GM18951 (cell line): Measurements from ENCODE around the gene ABCB9.
"Not testable (repeated sequence)": the region's sequence is repeated elsewhere in the genome, so short reads cannot be mapped to it uniquely, and the experiment has no call there.

Experiments used
- POLR2A ChIP-seq: IDR thresholded peaks from 4 replicates; pipeline ENCODE4 v1.6.1; 2011; ENCODE audit warnings: mild to moderate bottlenecking; ENCODE audit not compliant: insufficient read length, insufficient read depth; ENCODE audit errors: extremely low read depth
- in situ Hi-C: fragments of 300-500 bp; cut with MboI; formaldehyde crosslinking; loops from one replicate; pipeline ENCODE4 v1.12.0; 2022; ENCODE audit warnings: low sequenced_read_pairs, mixed read lengths, inconsistent platforms; ENCODE audit not compliant: unreplicated experiment

Gene ABCB9

DNA sequence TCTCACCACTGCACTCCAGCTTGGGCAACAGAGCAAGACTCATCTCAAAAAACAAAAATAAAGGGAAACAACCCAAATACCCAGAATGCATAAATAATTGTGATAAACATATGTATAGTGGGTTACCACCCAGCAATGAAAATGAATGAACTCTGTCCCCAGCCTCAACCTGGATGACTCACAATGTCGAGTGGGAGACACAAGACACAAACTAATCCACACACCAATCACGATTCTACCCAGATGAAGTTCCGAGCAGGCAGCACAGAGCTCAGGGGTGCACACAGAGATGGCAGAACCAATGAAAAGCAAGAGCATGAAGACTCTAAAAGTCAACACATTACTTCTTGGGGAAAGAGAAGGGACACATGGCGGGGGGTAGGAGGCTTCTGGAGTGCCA is 27.1 kb downstream of the ABCB9 start:
- in situ Hi-C loops = no loop called here
- no peak for TF ChIP-seq POLR2A

DNA sequence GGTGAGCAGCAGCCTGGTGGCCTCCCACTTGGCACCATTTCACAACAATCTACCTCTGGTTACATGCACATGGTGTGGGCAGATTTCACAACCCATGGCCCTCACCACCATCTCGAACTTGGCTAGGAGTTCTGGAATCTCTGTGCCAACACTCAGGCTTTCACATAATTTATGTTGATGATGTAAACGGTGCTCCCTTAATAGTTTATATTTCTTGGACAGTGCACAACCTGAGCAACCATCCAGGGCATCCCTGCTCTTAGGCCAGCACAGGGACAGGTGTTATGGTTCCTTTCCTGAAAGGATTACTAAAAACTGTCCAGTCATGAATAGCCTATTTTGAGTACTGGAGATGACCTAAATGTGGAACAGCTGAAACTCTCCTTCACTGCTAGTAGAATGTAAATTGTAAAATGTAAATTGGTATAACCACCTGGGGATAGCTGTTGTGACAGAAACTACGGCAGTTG is 28.6 kb downstream of the ABCB9 start:
- in situ Hi-C loops = no loop called here
- no peak for TF ChIP-seq POLR2A

DNA sequence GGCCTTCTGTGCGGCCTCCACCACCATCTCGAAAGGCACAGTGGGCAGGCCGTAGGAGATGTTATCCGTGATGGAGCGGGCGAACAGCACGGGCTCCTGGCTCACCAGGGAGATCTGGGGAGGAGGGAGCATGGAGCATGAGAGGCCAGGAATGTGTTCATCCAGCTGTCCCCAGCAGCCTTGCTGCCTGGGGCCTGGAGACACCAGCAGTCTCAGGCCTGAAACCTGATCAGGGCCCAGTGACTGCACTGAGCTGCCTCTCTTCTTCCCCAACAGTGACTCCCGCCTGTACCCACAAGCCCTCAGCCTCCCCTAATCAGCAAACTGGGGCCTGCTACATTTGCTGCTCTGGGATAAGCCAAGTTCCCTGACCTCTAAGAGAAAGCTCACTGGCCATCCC is 30.9 kb downstream of the ABCB9 start:
- in situ Hi-C loops = no loop called here

DNA sequence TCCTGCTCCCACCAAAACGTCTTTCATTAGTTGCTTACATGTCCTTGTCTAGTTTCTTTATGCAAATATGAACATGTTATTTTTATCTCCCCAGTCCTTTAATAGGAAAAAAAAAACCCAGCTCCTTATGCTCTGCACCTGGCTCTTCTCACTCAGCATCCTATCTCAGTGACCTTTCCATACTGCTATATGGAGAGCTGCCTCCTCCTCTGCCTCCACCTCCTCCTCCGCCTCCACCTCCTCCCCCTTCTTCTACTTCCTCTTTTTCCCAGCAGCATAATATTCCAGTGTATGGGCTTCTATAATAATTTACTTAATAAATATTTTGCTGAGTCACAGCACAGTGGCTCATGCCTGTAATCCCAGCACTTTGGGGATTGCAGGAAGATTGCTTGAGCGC is 31.5 kb downstream of the ABCB9 start:
- in situ Hi-C loops = no loop called here
- TF ChIP-seq POLR2A = no peak

More for the DNA sequence above, 30.9 kb downstream of the ABCB9 start:
- no peak for TF ChIP-seq POLR2A

DNA sequence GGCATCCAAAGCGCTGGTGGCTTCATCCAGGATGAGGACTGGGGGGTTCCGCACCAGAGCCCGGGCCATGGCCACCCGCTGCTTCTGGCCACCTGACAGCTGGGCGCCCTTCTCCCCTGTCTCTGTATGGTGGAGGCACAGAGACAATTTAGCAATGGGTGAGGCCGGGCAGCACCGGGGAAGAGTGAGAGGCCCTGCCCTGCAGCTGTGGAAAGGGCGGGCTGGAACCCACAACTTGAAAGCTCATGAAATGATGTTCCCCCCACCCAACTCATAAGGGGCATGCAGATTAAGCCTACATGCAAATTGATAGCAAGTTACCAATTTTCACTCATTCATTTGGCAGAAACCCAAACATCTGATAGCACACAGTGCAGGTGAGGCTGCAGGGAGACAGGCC is 34.1 kb downstream of the ABCB9 start:
- in situ Hi-C loops = no loop called here
- no peak for TF ChIP-seq POLR2A

DNA sequence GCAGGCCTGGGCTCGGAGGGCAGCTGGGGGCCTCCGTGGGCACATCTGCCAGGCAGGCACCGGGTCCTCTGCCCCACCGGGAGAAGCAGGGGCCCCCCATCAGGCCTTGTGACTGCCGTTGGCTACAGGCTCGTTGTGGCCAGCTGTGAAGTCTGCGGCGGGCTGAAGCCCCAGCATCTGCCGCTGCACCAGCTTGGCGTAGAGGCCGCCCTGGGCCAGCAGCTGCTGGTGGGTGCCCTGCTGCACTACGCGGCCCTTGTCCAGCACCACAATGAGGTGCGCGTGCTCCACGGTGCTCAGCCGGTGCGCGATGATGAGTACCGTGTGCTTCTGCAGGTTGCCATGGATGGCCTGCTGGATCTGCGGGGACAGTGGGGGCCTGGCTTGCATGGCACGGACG is 36.5 kb downstream of the ABCB9 start:
- no peak for TF ChIP-seq POLR2A
- in situ Hi-C loops = no loop called here

DNA sequence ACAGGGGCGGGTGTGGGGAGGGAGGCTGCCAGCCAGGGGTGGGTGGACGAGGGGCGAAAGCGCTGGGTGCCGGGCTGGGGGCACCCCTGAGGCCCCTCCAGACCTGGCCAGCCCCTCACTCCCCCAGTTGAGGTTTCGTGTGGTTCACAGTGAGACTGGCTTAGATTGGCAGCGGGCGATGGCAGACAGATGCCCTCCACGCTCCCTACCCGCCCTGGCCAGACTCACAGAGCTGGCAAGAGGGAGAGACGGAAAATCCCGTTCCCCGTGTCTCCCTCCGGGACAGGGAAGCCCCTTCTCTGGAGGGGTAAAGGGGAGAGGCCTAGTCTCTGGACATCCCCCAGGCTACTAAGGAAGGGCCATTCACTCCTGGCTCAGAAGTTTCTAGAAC is 37.1 kb downstream of the ABCB9 start:
- no peak for TF ChIP-seq POLR2A
- in situ Hi-C loops = no loop called here

DNA sequence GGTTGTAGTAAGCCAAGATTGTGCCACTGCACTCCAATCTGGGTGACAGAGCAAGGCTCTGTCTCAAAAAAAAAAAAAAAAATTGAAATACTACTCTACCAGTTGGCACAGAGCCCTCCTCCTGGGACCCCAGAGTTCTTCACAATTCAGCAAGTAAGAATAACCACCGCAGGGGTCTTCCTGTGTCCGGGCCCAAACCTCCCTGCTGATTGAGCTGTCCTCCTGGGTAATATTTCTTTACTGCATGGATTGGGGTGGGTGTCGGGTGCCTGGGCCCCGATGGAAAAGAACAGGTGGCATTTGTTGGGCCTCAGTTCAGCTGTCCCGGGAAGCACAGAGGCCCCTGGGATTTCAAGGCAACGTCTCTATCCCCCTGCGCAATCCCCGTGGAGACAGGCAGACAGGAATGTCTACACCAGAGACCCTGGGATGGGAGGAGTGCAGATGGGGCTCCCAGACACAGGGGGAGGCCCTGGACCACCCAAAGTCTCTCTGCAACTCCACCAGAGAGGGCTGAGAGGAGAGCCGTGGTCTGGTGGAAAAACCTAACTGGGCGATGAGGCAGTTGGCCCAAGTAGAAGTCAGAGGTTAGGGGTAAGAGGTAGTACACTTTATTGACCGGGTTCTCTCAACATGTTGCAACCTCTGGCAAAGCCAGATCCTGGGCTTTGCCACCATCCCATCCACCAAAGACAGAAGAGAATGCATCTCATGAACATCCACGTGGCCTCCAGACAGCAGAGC is 37.7 kb downstream of the ABCB9 start:
- no peak for TF ChIP-seq POLR2A
- in situ Hi-C loops = no loop called here

DNA sequence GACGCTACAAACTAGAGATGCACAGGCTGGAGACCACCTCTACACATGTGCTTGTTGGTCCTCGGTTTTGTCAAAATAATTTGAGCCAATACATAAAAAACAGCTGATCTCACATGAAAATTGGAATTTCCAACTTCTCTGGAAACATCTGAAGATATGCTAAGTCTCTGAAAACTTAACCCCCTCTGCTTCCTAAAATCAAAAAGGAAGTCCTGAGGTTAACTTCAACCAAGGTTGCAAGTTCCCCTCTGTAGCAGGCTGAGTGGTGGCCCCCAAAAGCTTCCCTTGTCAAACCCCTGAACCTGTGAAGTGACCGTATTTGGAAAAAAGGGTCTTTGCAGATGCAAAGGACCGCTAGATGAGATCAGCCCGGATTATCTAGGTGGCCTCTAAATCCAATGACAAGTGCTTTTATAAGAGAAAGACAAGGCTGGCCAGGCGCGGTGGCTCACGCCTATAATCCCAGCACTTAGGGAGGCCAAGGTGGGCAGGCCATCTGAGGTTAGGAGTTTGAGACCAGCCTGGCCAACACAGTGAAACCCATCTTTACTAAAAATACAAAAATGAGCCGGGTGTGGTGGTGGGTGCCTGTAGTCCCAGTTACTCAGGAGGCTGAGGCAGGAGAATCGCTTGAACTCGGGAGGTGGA is 38.4 kb downstream of the ABCB9 start:
- no peak for TF ChIP-seq POLR2A
- in situ Hi-C loops = no loop called here

DNA sequence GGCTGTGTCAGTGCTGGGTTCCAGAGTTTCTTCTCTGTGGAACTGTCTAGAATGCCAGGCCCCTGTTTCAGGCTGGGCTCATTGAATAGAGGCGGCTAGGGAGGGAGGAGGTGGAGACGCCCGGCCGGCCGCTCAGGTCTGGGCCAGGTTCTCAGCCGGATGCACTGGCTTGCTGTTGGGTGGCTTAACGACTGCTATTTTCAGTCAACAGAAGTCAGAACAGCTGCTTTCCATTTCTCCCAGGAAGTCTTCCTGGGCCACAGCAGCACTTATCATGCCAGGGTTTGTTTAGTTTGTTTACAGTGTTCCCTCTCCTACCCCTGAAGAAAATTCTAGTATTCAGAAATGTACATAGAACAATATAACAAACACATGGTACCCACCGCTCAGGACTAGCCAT is 44.3 kb downstream of the ABCB9 start:
- TF ChIP-seq POLR2A = no peak
- in situ Hi-C loops = no loop called here

DNA sequence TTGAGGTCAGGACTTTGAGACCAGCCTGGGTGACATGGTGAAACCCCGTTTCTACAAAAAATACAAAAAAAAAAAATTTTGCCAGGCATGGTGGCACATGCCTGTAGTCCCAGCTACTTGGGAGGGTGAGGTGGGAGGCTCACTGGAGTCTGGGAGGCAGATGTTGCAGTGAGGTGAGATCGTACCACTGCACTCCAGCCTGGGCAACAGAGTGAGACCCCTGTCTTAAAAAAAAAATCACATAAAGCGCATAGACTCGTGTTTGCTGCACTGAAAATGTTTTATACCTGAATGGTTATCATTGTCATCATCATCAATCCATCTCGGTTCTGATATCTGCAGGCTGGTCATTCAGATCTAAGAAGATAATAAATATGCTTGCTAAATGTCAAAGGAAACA is 45.6 kb downstream of the ABCB9 start:
- in situ Hi-C loops = no loop called here
- no peak for TF ChIP-seq POLR2A

DNA sequence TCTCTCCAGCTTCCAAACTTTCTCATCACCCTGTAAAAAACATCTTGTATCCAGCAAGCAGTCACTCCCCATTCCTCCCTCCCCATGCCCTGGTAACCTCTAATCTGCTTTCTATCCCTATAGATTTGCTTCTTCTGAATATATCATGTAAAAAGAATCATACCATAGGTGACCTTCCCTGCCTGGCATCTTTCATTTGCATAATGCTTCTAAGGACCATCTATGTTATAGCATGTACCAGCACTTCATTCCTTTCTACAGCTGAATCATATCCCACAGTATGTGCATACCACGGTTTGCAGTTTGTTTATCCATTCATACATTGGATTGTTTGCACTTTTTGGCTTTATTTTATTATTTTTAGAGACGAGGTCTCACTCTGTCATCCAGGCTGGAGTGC is 47.4 kb downstream of the ABCB9 start:
- in situ Hi-C loops = no loop called here
- no peak for TF ChIP-seq POLR2A

DNA sequence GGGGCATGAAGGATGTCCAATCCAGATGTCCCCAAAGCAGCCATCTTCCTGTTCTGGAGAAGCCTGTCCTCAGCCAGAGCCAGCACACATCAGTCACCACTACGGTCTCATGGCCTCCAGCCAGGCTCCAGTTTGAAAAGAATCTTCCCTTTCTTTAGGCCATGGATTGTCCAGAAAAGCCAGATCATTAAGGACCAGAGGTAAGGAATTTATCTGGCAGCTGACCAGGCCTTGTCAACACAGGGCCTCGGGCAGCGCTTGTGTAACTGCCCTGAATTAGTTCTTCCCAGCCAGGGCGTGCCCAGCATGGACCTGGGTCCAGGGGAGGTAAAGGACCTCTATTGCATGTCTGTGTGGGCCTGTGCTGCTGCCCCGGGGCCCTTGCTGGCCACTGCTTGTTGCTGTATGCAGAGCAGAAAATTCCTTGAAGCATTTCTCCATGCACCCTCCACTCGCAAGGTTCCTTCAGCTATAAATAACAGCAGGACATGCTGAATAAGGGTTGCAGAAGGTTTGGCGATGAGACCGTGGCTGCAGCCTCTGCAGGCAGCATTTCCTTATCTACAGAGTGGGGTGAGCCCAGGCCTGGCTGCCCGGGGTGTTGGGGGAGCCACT is 48.6 kb downstream of the ABCB9 start:
- in situ Hi-C loops = no loop called here
- no peak for TF ChIP-seq POLR2A

DNA sequence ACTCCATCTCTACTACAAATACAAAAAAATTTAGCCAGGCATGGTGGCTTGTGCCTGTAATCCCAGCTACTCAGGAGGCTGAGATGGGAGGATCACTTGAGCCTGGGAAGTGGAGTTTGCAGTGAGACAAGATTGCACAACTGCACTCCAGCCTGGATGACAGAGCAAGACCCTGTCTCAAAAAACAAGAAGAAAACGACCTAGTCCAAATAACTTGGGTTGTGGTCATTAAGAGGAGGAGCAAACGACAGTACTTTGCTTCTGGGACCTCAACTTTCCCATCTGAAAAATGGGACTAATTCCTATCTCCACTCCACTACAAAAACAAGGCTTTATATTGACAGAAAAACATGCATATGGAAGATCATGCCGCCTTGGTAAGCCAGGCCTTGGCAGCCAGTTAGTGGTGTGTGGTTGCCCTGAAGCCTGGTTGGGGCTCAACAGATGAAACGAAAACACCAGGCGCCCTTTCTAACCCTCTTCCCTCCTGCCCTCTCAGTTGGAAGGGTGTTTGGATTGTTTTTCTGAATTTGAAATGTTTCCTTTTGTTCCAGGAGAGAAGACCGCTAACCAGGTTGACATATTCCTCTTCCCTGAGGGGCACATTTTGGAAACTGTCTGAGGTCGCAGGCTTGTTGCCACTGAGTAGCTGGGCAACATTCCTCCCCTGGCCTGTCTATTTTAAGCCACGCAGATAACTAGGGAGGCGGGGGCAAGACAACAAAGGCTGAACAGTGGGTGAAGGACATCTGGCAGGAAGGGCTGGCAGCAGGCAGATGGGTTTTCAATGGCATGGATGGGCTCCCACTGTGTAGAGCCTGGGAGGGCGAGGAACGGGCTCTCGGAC is 56.6 kb downstream of the ABCB9 start:
- no peak for TF ChIP-seq POLR2A
- in situ Hi-C loops = no loop called here

DNA sequence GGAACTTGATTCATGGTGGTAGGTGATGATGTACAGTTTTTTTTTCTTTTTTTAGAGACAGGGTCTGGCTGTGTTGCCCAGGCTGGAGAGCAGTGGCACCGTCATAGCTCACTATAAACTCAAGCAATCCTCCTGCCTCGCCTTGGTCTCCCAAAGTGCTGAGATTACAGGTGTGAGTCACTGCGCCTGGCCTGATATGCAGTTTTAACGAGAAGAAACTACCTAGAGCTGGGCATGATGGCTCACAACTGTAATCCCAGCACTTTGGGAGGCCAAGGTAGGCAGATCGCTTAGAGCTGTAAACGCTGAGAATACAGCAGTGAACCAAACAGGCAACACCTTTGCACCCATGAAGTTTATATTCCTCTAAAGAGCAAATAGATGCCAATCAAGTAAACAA is 57.3 kb downstream of the ABCB9 start:
- in situ Hi-C loops = no loop called here
- TF ChIP-seq POLR2A = no peak

DNA sequence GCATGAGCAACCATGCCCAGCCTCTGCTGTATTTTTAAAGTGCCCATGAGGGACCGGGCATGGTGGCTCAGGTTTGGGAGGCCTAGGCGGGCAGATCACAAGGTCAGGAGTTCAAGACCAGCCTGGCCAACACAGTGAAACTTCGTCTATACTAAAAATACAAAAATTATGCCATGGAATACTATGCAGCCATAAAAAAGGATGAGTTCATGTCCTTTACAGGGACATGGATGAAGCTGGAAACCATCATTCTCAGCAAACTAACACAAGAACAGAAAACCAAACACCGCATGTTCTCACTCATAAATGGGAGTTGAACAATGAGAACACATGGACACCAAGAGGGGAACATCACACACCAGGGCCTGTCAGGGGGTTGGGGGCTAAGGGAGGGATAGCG is 61.0 kb downstream of the ABCB9 start:
- in situ Hi-C loops = not testable (repeated sequence)
